HG03095 (cell line): ENCODE data around the gene ST6GALNAC3.
"Not testable (repeated sequence)": the region's sequence is repeated elsewhere in the genome, so short reads cannot be mapped to it uniquely, and the experiment has no call there.

Experiments
- ATAC-seq: cut with Tn5 transposase; IDR thresholded peaks from one replicate; pipeline ENCODE4 v1.9.1; 2021; ENCODE audit warnings: moderate library complexity; ENCODE audit not compliant: unreplicated experiment

Gene ST6GALNAC3

GRCh38 chr1:76238094-76238628 lies 163.6 kb downstream of the ST6GALNAC3 start:
- ATAC-seq = no peak

DNA sequence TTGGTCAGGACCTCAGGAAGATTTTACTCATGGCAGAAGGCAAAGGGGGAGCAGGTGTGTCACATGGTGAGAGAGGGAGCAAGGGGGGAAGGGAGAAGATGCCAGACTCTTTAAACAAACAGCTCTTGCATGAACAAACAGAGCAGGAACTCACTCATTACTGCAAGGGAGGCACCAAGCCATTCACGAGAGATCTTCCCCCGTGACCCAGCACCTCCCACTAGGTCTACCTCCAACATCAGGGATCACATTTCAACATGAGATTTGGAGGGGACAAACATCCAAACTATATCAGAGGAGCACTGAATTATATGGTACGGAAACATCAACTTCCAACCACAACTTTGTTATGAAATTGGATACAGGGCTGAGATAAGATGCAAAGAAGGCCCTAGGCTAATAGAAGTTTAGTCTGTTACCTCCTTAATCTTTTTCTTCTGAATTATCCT lies 164.9 kb downstream of the ST6GALNAC3 start:
- no peak for ATAC-seq

- no peak for ATAC-seq
Observed at GRCh38 chr1:76240316-76240715, 165.8 kb downstream of the ST6GALNAC3 start.

DNA sequence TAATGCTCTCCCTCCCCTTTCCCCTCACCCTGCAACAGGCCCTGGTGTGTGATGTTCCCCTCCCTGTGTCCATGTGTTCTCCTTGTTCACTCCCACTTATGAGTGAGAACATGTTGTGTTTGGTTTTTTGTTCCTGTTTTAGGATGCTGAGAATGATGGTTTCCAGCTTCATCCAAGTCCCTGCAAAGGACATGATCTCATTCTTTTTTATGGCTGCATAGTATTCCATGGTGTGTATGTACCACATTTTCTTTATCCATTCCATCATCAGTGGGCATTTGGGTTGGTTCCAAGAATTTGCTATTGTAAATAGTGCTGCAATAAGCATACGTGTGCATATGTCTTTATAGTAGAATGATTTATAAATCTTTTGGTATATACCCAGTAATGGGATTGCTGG lies 168.0 kb downstream of the ST6GALNAC3 start:
- ATAC-seq = not testable (repeated sequence)

DNA sequence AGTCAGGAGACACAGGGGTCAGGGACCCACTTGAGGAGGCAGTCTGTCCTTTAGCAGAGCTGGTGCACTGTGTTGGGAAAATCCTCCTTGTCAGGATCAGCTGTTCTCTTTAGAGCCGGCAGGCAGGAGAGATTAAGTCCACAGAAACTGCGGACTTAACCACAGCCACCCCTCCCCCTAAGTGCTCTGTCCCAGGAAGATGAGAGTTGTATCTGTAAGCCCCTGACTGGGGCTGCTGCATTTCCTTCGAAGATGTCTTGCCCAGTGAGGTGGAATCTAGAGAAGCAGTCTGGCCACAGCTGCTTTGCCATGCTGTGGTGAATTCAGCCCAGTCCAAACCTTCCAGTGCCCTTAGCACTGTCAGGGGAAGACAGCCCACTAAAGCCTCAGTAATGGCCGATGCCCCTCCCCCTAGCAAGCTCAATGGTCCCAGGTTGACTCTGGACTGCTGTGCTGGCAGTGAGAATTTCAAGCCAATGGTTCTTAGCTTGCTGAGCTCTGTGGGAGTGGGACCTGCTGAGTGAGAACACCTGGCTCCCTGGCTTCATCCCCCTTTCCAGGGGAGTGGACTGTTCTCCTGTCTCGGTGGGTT lies 172.8 kb downstream of the ST6GALNAC3 start:
- no peak for ATAC-seq

DNA sequence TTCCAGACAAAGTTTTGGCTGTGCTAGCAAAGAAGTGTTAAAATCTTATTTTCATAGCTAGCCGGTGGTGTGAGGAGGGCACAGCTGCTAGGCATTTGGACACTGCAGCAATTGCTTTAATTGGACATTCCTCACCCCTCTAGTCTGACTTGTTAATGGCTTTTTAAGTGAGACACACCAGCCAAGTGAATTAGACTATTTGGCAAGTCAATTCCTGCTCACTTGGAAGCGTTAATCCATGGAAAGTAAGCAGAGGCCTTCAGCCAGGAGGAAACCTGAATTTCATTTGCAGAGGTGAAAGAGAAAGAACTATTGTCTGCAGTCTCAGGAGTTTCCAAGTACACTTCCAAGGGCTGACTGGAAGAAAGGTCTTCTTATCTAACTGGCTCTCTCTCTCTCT lies 175.7 kb downstream of the ST6GALNAC3 start:
- ATAC-seq = no peak

- no peak for ATAC-seq
Observed at GRCh38 chr1:76252431-76252830, 177.9 kb downstream of the ST6GALNAC3 start.

GRCh38 chr1:76254104-76255030 lies 179.8 kb downstream of the ST6GALNAC3 start:
- ATAC-seq = no peak

GRCh38 chr1:76256289-76257223 lies 182.0 kb downstream of the ST6GALNAC3 start:
- ATAC-seq = no peak

DNA sequence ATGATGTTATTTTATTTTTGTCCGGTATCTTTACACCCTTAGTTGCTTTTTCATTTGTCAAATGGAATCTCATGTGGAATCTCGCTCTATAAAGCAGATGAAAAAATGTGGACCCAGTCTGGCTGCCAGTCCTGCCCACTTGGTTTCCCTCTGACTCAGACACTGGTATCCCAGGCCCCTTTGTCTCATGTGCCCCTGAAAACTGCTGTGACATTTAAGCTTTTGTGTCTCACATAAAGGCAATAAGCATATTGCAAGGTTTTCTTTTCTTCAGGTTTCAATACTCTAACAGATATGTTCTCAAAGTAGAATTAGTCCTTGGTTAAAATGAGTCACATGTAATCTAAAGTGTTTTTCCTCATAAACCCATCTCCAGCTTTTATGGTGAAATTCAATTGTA lies 183.3 kb downstream of the ST6GALNAC3 start:
- no peak for ATAC-seq

DNA sequence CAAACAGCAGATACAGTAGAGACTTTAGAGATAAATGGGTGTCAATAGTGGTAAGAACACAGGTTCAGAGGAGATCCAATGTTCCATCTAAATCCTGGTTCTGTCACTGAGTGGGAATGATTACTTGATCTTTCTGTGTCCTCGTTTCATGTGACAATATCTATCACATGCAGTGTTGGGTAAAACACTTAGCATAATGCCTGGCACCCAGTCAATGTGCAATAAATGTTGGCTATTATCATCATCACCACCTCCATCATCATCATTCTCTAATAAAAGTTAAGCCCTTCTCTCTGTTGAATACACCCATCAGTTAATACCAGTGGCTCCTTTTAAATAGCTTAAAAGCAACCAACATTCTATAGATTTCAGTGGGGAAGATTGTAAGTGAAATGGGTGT lies 184.7 kb downstream of the ST6GALNAC3 start:
- ATAC-seq = no peak

GRCh38 chr1:76260279-76260678 lies 185.7 kb downstream of the ST6GALNAC3 start:
- no peak for ATAC-seq

GRCh38 chr1:76262601-76263000 lies 188.1 kb downstream of the ST6GALNAC3 start:
- ATAC-seq = no peak

- no peak for ATAC-seq
Observed at GRCh38 chr1:76264642-76265041, 190.1 kb downstream of the ST6GALNAC3 start.

- ATAC-seq = no peak
Observed at GRCh38 chr1:76266762-76267161, 192.2 kb downstream of the ST6GALNAC3 start.

DNA sequence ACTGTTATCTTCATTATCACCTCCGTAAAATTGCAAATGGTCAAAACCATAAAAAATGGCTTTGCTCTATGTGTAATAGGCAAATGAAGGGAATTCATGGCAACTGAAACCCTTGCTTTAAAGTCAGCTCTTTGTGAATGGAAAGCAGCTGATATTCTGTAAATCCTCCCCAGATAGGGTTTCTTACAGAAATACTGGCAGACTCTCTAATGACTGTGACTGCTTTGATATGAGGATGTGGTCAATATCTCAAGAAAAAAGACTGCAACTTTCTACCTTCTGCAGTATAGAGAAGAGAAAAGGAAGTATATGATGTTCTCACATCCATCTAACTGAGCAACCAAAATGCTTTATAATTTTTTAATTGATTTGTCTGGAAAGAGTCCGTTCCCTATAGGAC lies 193.1 kb downstream of the ST6GALNAC3 start:
- ATAC-seq = no peak

DNA sequence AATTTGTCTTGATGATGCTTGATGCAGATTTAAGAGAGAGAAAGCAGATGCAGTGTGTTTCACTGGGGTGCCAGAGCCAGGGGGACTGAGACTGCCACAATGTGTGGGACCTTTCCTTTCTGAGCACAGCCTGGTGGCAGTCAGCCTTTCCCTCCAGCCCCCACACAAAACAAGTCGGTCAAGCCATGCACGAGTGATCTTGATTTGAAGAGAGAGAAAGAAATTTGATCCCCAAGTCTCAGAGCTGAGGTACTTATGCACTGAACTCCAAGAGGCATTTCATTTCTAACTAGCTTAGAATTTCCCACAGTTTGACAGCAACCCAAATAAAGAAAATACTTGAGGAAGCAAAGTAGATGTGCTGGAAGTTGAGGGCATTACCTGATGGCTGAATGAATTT lies 193.8 kb downstream of the ST6GALNAC3 start:
- ATAC-seq = no peak

GRCh38 chr1:76269155-76269554 lies 194.6 kb downstream of the ST6GALNAC3 start:
- no peak for ATAC-seq

DNA sequence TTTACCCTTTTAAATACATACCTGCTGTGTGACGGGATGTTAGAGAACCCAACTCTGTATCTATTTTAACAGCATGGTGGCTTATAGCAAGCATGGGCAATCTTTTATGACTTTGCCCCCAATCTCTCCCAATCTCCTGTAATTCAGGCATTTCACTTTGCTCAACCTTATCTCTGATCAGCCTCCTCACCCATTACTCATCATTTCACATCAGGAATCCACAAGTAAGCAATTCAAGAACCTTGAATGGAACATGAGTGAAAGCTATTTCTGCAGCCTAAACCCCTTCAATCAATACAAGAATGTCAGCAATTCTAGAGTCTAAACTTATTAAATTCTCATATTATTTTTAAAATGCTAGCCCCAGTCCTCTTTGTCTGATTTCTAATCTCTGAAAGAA lies 199.8 kb downstream of the ST6GALNAC3 start:
- ATAC-seq = no peak

DNA sequence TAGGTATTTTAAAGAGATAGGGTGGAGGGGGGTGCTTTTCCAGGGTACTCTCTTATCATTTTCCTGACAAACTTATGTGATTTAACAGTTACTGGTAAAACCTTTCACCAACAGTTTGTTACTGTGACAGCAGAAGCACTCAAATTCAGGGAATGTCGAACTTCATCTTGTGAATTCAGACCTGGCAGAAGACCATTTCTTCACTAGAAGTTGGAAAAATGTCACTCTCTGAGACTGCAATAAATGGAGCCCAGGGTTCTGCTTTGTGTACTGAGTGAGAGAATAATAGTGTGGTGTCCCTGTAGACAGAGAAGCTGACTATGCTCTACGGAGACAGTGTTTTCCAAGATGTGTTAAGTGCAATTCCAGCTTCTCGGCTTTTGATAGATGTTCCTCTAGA lies 200.2 kb downstream of the ST6GALNAC3 start:
- ATAC-seq = no peak

DNA sequence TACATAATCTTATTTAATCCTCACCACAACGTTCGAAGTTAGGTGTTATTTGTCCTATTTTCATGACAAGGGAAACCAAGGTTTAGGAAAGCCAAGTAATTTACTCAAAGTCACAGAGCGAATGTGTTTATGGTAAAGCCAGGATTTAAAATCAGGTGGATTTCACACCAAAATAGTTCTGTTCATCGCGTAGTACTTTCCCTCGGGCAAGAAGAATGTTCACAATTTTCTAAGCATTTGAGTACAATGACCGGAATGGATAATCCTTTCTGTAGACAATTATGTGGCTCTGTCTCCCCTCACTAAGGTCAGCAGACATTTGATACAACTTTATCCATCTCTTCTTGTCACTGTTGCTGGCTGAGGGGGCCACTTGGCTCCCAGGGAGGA lies 204.2 kb downstream of the ST6GALNAC3 start:
- no peak for ATAC-seq
